CD8-positive, alpha-beta memory T cell (primary cell): Measurements from ENCODE around the gene GRIK4. TPM values are rescaled to one million over a fixed set of nuclear protein-coding genes. Genes with fewer than 3 reads are reported as not detected.
A peak's percentile ranks its signal among the peaks of the same experiment; 100 is the strongest.
"Not testable (repeated sequence)": the region's sequence is repeated elsewhere in the genome, so short reads cannot be mapped to it uniquely, and the experiment has no call there.

Experiments used
- CTCF ChIA-PET: fragments of 350-600 bp; sonication (Branson Sonifier 250); formaldehyde crosslinking; loops from one replicate; lab custom pipeline; 2021; ENCODE audit warnings: antibody characterized with exemption; lab: Charles Lee
- POLR2A ChIA-PET: fragments of 350-600 bp; sonication (Branson Sonifier 250); formaldehyde crosslinking; loops from one replicate; lab custom pipeline; 2021; ENCODE audit warnings: antibody characterized with exemption; lab: Charles Lee
- DNase-seq, 5 donors: peaks; one replicate each; pipeline versions ENCODE4 v3.0.0 to v3.0.0-alpha.2; 2020 to 2022; ENCODE audit warnings: mixed read lengths in 1 of 5
- H3K27ac ChIP-seq: one replicate; pipeline ENCODE4 v1.7.0; 2013; ENCODE audit warnings: low read depth, mild to moderate bottlenecking, low read length, moderate library complexity
- H3K27me3 ChIP-seq: 2 replicates; pipeline ENCODE4 v1.7.0; 2013; ENCODE audit warnings: low read length, mild to moderate bottlenecking; ENCODE audit not compliant: insufficient read depth, poor library complexity, severe bottlenecking
- H3K36me3 ChIP-seq: 2 replicates; pipeline ENCODE4 v1.7.0; 2013; ENCODE audit warnings: mild to moderate bottlenecking, low read length, moderate library complexity; ENCODE audit not compliant: insufficient read depth
- H3K4me1 ChIP-seq: 2 replicates; pipeline ENCODE4 v1.7.0; 2013; ENCODE audit warnings: mild to moderate bottlenecking, low read length, moderate library complexity; ENCODE audit not compliant: insufficient read depth
- H3K4me3 ChIP-seq: 2 replicates; pipeline ENCODE4 v1.7.0; 2013; ENCODE audit warnings: mild to moderate bottlenecking, low read length
- H3K9me3 ChIP-seq: 2 replicates; pipeline ENCODE4 v1.7.0; 2013; ENCODE audit warnings: mild to moderate bottlenecking, low read length
- H3K27ac Mint-ChIP-seq, 8 donors: one replicate each; pipeline ENCODE4 v1.8.0; 2020 to 2021; ENCODE audit warnings: mixed read lengths in 8 of 8, mild to moderate bottlenecking in 6 of 8, inconsistent platforms in 3 of 8, moderate library complexity in 3 of 8
- H3K27me3 Mint-ChIP-seq, 2 donors: one replicate each; pipeline ENCODE4 v1.8.0; 2020 to 2021; ENCODE audit warnings: mixed read lengths in 2 of 2, mild to moderate bottlenecking in 1 of 2, moderate library complexity in 1 of 2
- H3K36me3 Mint-ChIP-seq, 3 donors: one replicate each; pipeline ENCODE4 v1.8.0; 2020 to 2021; ENCODE audit warnings: mixed read lengths in 3 of 3, inconsistent platforms in 1 of 3, mild to moderate bottlenecking in 1 of 3
- H3K4me1 Mint-ChIP-seq, 3 donors: one replicate each; pipeline ENCODE4 v1.8.0; 2020 to 2021; ENCODE audit warnings: mixed read lengths in 3 of 3, inconsistent platforms in 1 of 3, mild to moderate bottlenecking in 1 of 3
- H3K4me3 Mint-ChIP-seq, 7 donors: one replicate each; pipeline ENCODE4 v1.8.0; 2020 to 2021; ENCODE audit warnings: mixed read lengths in 7 of 7, mild to moderate bottlenecking in 6 of 7, moderate library complexity in 4 of 7, inconsistent platforms in 2 of 7
- H3K9me3 Mint-ChIP-seq, 5 donors: one replicate each; pipeline ENCODE4 v1.8.0; 2020 to 2022; ENCODE audit warnings: mixed read lengths in 5 of 5, mild to moderate bottlenecking in 3 of 5, moderate library complexity in 2 of 5, inconsistent platforms in 1 of 5
- polyA plus RNA-seq: library from polyadenylated mRNA; unstranded; fragments of 300-500 nt; fragmentation: Illumina TruSeq; gene quantifications from one replicate; pipeline ENCODE4 v1.2.3, GENCODE V29; 2021
- total RNA-seq, 2 experiments: library from RNA; stranded (reverse); gene quantifications; one replicate each; pipeline ENCODE4 v1.2.3, GENCODE V29; 2021

Gene GRIK4
- total and polyA plus RNA-seq, 3 experiments from 2014 or later = 0.07 TPM; not detected in 2

GRCh38 chr11:120778685-120779490 is 267.3 kb downstream of the GRIK4 start:
- no peak overlapping the region for H3K27ac ChIP-seq
- Mint-ChIP-seq H3K27ac (no peak overlapping the region), H3K27me3 (peaks cover 4 to 16% of the 10 kb centered on the region in 2 donors), H3K9me3 (no peaks in the 10 kb centered on the region), H3K4me3 (no peak overlapping the region), H3K4me1 (no peaks in the 10 kb centered on the region), H3K36me3 (no peaks in the 10 kb centered on the region)
- H3K27me3 ChIP-seq = no peaks in the 10 kb centered on the region
- no peaks in the 10 kb centered on the region for H3K36me3 ChIP-seq
- no peak for DNase-seq
- no peaks in the 10 kb centered on the region for H3K9me3 ChIP-seq
- ChIA-PET POLR2A (no interaction called here), CTCF (no interaction called here)
- H3K4me3 ChIP-seq = no peak overlapping the region
- H3K4me1 ChIP-seq = no peaks in the 10 kb centered on the region

GRCh38 chr11:120780239-120780638 is 268.7 kb downstream of the GRIK4 start:
- Histone ChIP-seq H3K27ac (no peak overlapping the region), H3K36me3 (no peaks in the 10 kb centered on the region), H3K27me3 (no peaks in the 10 kb centered on the region), H3K4me3 (no peak overlapping the region), H3K4me1 (no peaks in the 10 kb centered on the region), H3K9me3 (no peaks in the 10 kb centered on the region)
- no peak for DNase-seq
- no peaks in the 10 kb centered on the region for H3K36me3 Mint-ChIP-seq
- CTCF ChIA-PET = no interaction called here
- peaks cover 4 to 16% of the 10 kb centered on the region in 2 donors for H3K27me3 Mint-ChIP-seq
- H3K4me1 Mint-ChIP-seq = no peaks in the 10 kb centered on the region
- no peaks in the 10 kb centered on the region for H3K9me3 Mint-ChIP-seq
- no peak overlapping the region for H3K27ac Mint-ChIP-seq
- POLR2A ChIA-PET = no interaction called here
- no peak overlapping the region for H3K4me3 Mint-ChIP-seq

GRCh38 chr11:120781486-120782120 is 270.1 kb downstream of the GRIK4 start:
- Histone ChIP-seq H3K27ac (no peak overlapping the region), H3K9me3 (no peaks in the 10 kb centered on the region), H3K4me3 (no peak overlapping the region), H3K27me3 (no peaks in the 10 kb centered on the region), H3K36me3 (no peaks in the 10 kb centered on the region), H3K4me1 (no peaks in the 10 kb centered on the region)
- no peaks in the 10 kb centered on the region for H3K36me3 Mint-ChIP-seq
- peaks cover 4 to 19% of the 10 kb centered on the region in 2 donors for H3K27me3 Mint-ChIP-seq
- H3K4me3 Mint-ChIP-seq = no peak overlapping the region
- ChIA-PET CTCF (no interaction called here), POLR2A (no interaction called here)
- no peaks in the 10 kb centered on the region for H3K4me1 Mint-ChIP-seq
- H3K27ac Mint-ChIP-seq = no peak overlapping the region
- H3K9me3 Mint-ChIP-seq = no peaks in the 10 kb centered on the region
- DNase-seq = no peak

GRCh38 chr11:120784566-120785251 is 273.2 kb downstream of the GRIK4 start:
- Histone ChIP-seq H3K27ac (no peak overlapping the region), H3K27me3 (no peaks in the 10 kb centered on the region), H3K4me1 (no peaks in the 10 kb centered on the region), H3K9me3 (no peaks in the 10 kb centered on the region), H3K4me3 (no peak overlapping the region), H3K36me3 (no peaks in the 10 kb centered on the region)
- H3K4me1 Mint-ChIP-seq = no peaks in the 10 kb centered on the region
- no peaks in the 10 kb centered on the region for H3K9me3 Mint-ChIP-seq
- H3K27me3 Mint-ChIP-seq = peaks cover 4 to 16% of the 10 kb centered on the region in 2 donors
- ChIA-PET CTCF (no interaction called here), POLR2A (no interaction called here)
- H3K4me3 Mint-ChIP-seq = no peak overlapping the region
- no peak overlapping the region for H3K27ac Mint-ChIP-seq
- H3K36me3 Mint-ChIP-seq = no peaks in the 10 kb centered on the region
- DNase-seq = no peak

- Mint-ChIP-seq H3K27me3 (peaks cover 4 to 16% of the 10 kb centered on the region in 2 donors), H3K9me3 (no peaks in the 10 kb centered on the region), H3K27ac (no peak overlapping the region), H3K36me3 (no peaks in the 10 kb centered on the region), H3K4me3 (no peak overlapping the region), H3K4me1 (no peaks in the 10 kb centered on the region)
- DNase-seq = no peak
- Histone ChIP-seq H3K27me3 (no peaks in the 10 kb centered on the region), H3K9me3 (no peaks in the 10 kb centered on the region), H3K27ac (no peak overlapping the region), H3K36me3 (no peaks in the 10 kb centered on the region), H3K4me3 (no peak overlapping the region), H3K4me1 (no peaks in the 10 kb centered on the region)
- ChIA-PET CTCF (no interaction called here), POLR2A (no interaction called here)
These were observed 274.0 kb downstream of the GRIK4 start for GRCh38 chr11:120785576-120785975.

GRCh38 chr11:120786206-120786735 is 274.7 kb downstream of the GRIK4 start:
- Histone ChIP-seq H3K9me3 (no peaks in the 10 kb centered on the region), H3K27me3 (no peaks in the 10 kb centered on the region), H3K4me1 (no peaks in the 10 kb centered on the region), H3K27ac (no peak overlapping the region), H3K36me3 (no peaks in the 10 kb centered on the region), H3K4me3 (no peak overlapping the region)
- no peaks in the 10 kb centered on the region for H3K36me3 Mint-ChIP-seq
- H3K4me3 Mint-ChIP-seq = no peak overlapping the region
- H3K4me1 Mint-ChIP-seq = no peaks in the 10 kb centered on the region
- ChIA-PET CTCF (no interaction called here), POLR2A (no interaction called here)
- DNase-seq = no peak
- peak overlapping the region in 1 of 8 donors; percentile 85 for H3K27ac Mint-ChIP-seq
- H3K27me3 Mint-ChIP-seq = peaks cover 4 to 16% of the 10 kb centered on the region in 2 donors
- no peaks in the 10 kb centered on the region for H3K9me3 Mint-ChIP-seq

GRCh38 chr11:120787224-120787623 is 275.7 kb downstream of the GRIK4 start:
- H3K36me3 Mint-ChIP-seq, H3K27ac Mint-ChIP-seq, H3K36me3 ChIP-seq, H3K4me3 Mint-ChIP-seq, H3K4me3 ChIP-seq, POLR2A ChIA-PET, H3K9me3 Mint-ChIP-seq, H3K27ac ChIP-seq, H3K27me3 ChIP-seq, H3K4me1 Mint-ChIP-seq, H3K4me1 ChIP-seq, CTCF ChIA-PET, H3K9me3 ChIP-seq, DNase-seq: not testable (repeated sequence)
- peaks cover 4 to 16% of the 10 kb centered on the region in 2 donors for H3K27me3 Mint-ChIP-seq

GRCh38 chr11:120789391-120789790 is 277.8 kb downstream of the GRIK4 start:
- H3K27ac Mint-ChIP-seq = no peak overlapping the region
- no peak overlapping the region for H3K4me3 Mint-ChIP-seq
- Histone ChIP-seq H3K4me3 (no peak overlapping the region), H3K9me3 (no peaks in the 10 kb centered on the region), H3K36me3 (no peaks in the 10 kb centered on the region), H3K27ac (no peak overlapping the region), H3K4me1 (no peaks in the 10 kb centered on the region), H3K27me3 (no peaks in the 10 kb centered on the region)
- no peaks in the 10 kb centered on the region for H3K4me1 Mint-ChIP-seq
- no peaks in the 10 kb centered on the region for H3K9me3 Mint-ChIP-seq
- peaks cover 0 to 11% of the 10 kb centered on the region in 2 donors for H3K27me3 Mint-ChIP-seq
- no peak for DNase-seq
- POLR2A ChIA-PET = no interaction called here
- CTCF ChIA-PET = no interaction called here
- H3K36me3 Mint-ChIP-seq = no peaks in the 10 kb centered on the region
